ENCODE results near the gene FOXB2. TPM values are rescaled to one million over a fixed set of nuclear protein-coding genes. Genes with fewer than 3 reads are reported as not detected.
A peak's percentile ranks its signal among the peaks of the same experiment; 100 is the strongest.

The FOXB2 gene
- total and polyA plus RNA-seq, 2 of the 8 experiments (the other 6 are each of a cell fraction or from before 2014, with no cell fraction given), result 0.15 to 0.22 TPM

- H3K79me2 ChIP-seq (ENCODE audit: control insufficient read depth in 1 of 2, insufficient read depth in 2 of 2, low read length in 2 of 2), result no peaks in the 10 kb centered on the region
- H3K56ac ChIP-seq (replicated peaks; ENCODE audit: insufficient read length, low read depth, low read length), result no peak overlapping the region
- H3K14ac ChIP-seq (ENCODE audit: insufficient read length), result no peak overlapping the region
- H2AK5ac ChIP-seq (ENCODE audit: low read depth, low read length), result no peak overlapping the region
- H3K23me2 ChIP-seq (ENCODE audit: low read depth, low read length), result peaks cover 40% of the 10 kb centered on the region
- peak overlapping the region; percentile 36 to 65 (median 40) for H3K4me3 ChIP-seq (ENCODE audit: extremely low read depth in 1 of 4, insufficient read depth in 2 of 4, low read depth in 3 of 4, low read length in 4 of 4)
- WGBS, 2 experiments (ENCODE audit: extremely low coverage in 1 of 2, insufficient coverage in 1 of 2, insufficient read length in 1 of 2, insufficient replicate concordance in 2 of 2, low coverage in 1 of 2, low lambda C conversion rate in 2 of 2, missing lambda C conversion rate in 1 of 2), result 2% methylated on average over 29 of the region's 31 CpGs; no CpG with 5 or more reads in 1 of the 2 experiments
- H3K27ac ChIP-seq (ENCODE audit: low read depth, low read length), result no peak overlapping the region
- H2AFZ ChIP-seq (ENCODE audit: low read length), result no peak overlapping the region
- peak overlapping the region; percentile 88; the same call in 1 of the 2 replicates for H2BK15ac ChIP-seq (ENCODE audit: low read length)
- no peak overlapping the region; the same call in 1 of the 2 replicates for H4K8ac ChIP-seq (ENCODE audit: extremely low read depth, insufficient read depth, low read length)
- DNase-seq (ENCODE audit: low read depth in 1 of 2, low spot score in 2 of 2), result no peak
- peak overlapping the region; percentile 62; the same call in 1 of the 2 replicates for H2BK12ac ChIP-seq (ENCODE audit: low read depth, low read length)
- FAIRE-seq, result no peak
- H3K4me2 ChIP-seq (ENCODE audit: insufficient read depth in 1 of 2, low read depth in 2 of 2, low read length in 2 of 2), result peak overlapping the region; percentile 90 to 94
- POLR2A ChIA-PET (ENCODE audit: partially characterized antibody), result interaction anchor here (1.4 to 2.5 kb wide), 3 partner anchors 8 to 1282 kb away, joined by 3 to 8 read pairs (median 5); partner anchors contain the start of gene PSAT1
- H3K27me3 ChIP-seq (replicated peaks in 1 of 4; ENCODE audit: control insufficient read depth in 3 of 4, extremely low read depth in 1 of 4, insufficient read depth in 3 of 4, low read length in 3 of 4), result peaks cover 76 to 99% (median 93%) of the 10 kb centered on the region in 4 experiments
- H3K79me1 ChIP-seq (ENCODE audit: low read depth, low read length), result no peaks in the 10 kb centered on the region
- H4K91ac ChIP-seq (replicated peaks; ENCODE audit: insufficient read length, low read length), result no peak overlapping the region
- H3K4me1 ChIP-seq (replicated peaks in 1 of 4; ENCODE audit: control insufficient read depth in 3 of 4, insufficient read depth in 4 of 4, low read length in 3 of 4), result peaks cover 15 to 48% (median 35%) of the 10 kb centered on the region in 4 experiments
- H4K20me1 ChIP-seq (replicated peaks in 1 of 2; ENCODE audit: control insufficient read depth in 1 of 2, insufficient read depth in 2 of 2, low read length in 2 of 2), result peaks cover 2 to 3% of the 10 kb centered on the region in 2 experiments
- CTCF ChIA-PET (ENCODE audit: partially characterized antibody), result interaction anchor here (0.6 to 3.9 kb wide), 22 partner anchors 9 to 441 kb away, joined by 3 to 34 read pairs (median 4); no protein-coding TSS in a partner anchor
- H3K4ac ChIP-seq (replicated peaks; ENCODE audit: insufficient read length, low read depth, low read length), result peak overlapping the region; percentile 39
- H3K18ac ChIP-seq (ENCODE audit: extremely low read depth, low read length), result 0 out of 2 replicates have a peak overlapping the region, but pooled peaks have one; percentile 21
- no peak overlapping the region for H3K23ac ChIP-seq (ENCODE audit: insufficient read length)
- peak overlapping the region; percentile 57; the same call in 1 of the 2 replicates for H2BK20ac ChIP-seq (ENCODE audit: low read length)
- no peak overlapping the region for H4K5ac ChIP-seq (ENCODE audit: insufficient read length, low read depth, low read length)
- no peak overlapping the region for H2BK120ac ChIP-seq (replicated peaks; ENCODE audit: low read depth, low read length)
- no peak overlapping the region for H3K9ac ChIP-seq (replicated peaks in 1 of 4; ENCODE audit: extremely low read depth in 1 of 4, low read depth in 3 of 4, low read length in 3 of 4)
- H3K9me3 ChIP-seq (ENCODE audit: insufficient read depth in 2 of 2, low read depth in 1 of 2, low read length in 1 of 2), result no peaks in the 10 kb centered on the region
- no peak overlapping the region; the same call in 1 of the 2 replicates for H2BK5ac ChIP-seq (ENCODE audit: low read depth, low read length)
- H3K36me3 ChIP-seq (ENCODE audit: control insufficient read depth in 2 of 4, insufficient read depth in 4 of 4, low read length in 3 of 4), result peaks cover 0 to 5% (median 0%) of the 10 kb centered on the region in 4 experiments; a peak in 1 of 8 replicates
- TF ChIP-seq SIRT6 (IDR thresholded peaks at IDR 0.05; ENCODE audit: low read length), result no peak
- TF ChIP-seq EZH2 (IDR thresholded peaks at IDR 0.05; ENCODE audit: low read depth, low read length, severe bottlenecking), result peak; percentile 46
- TF ChIP-seq RAD21 (IDR thresholded peaks at IDR 0.05 in 1 of 2, conservative IDR thresholded peaks at IDR 0.05 in 1 of 2; ENCODE audit: low read depth in 2 of 2, low read length in 2 of 2), result no peak
- no peak for TF ChIP-seq SP2 (IDR thresholded peaks at IDR 0.05; ENCODE audit: low read length)
- no peak for TF ChIP-seq NRF1 (IDR thresholded peaks at IDR 0.05; ENCODE audit: low read depth, low read length)
- TF ChIP-seq RNF2 (IDR thresholded peaks at IDR 0.05; ENCODE audit: borderline replicate concordance, low read depth, low read length, missing control alignments, poor library complexity, severe bottlenecking), result peak; percentile 32
- no peak for TF ChIP-seq BACH1 (IDR thresholded peaks at IDR 0.05; ENCODE audit: low read length)
- no peak for TF ChIP-seq POLR2AphosphoS5 (IDR thresholded peaks at IDR 0.05; ENCODE audit: low read depth, low read length)
- TF ChIP-seq CBX8 (IDR thresholded peaks at IDR 0.05; ENCODE audit: borderline replicate concordance, low read depth, low read length), result peak; percentile 57; the same call in 1 of the 2 replicates
- peak; percentile 31 for TF ChIP-seq SUZ12 (IDR thresholded peaks at IDR 0.05; ENCODE audit: low read length)
Observed at GRCh38 chr9:77015327-77016048, 4.0 kb upstream of the FOXB2 start.

Measured in H1 (cell line).